Loucy (cell line): Measurements from ENCODE around the gene OSBPL8.

Source experiments
- H2AFZ ChIP-seq: fragments of 200-600 bp; sonication (generic); 2 replicates; pipeline ENCODE4 v1.6.0; 2016; ENCODE audit warnings: antibody characterized with exemption, mild to moderate bottlenecking, low read length, moderate library complexity
- H3F3A ChIP-seq: fragments of 200-600 bp; 2 replicates; pipeline ENCODE4 v1.6.0; 2016; ENCODE audit warnings: antibody characterized with exemption, low read depth, mild to moderate bottlenecking
- H3K27me3 ChIP-seq: fragments of 200-600 bp; sonication (generic); 2 replicates; pipeline ENCODE4 v1.6.1; 2014; ENCODE audit warnings: low read length, mild to moderate bottlenecking; ENCODE audit not compliant: insufficient read depth, poor library complexity, severe bottlenecking
- H3K36me3 ChIP-seq: fragments of 200-600 bp; sonication (generic); 2 replicates; pipeline ENCODE4 v1.6.1; 2016; ENCODE audit warnings: low read length; ENCODE audit not compliant: insufficient read depth
- H3K4me1 ChIP-seq: fragments of 200-600 bp; sonication (generic); 2 replicates; pipeline ENCODE4 v1.5.1; 2014; ENCODE audit warnings: low read length, mild to moderate bottlenecking; ENCODE audit not compliant: insufficient read depth, poor library complexity, severe bottlenecking
- H3K4me2 ChIP-seq: fragments of 200-600 bp; sonication (generic); 2 replicates; pipeline ENCODE4 v1.6.0; 2014; ENCODE audit warnings: antibody characterized with exemption, low read length, low read depth, mild to moderate bottlenecking; ENCODE audit not compliant: poor library complexity, severe bottlenecking
- H3K4me3 ChIP-seq: fragments of 200-600 bp; sonication (generic); 2 replicates; pipeline ENCODE4 v1.5.1; 2014; ENCODE audit warnings: low read length, mild to moderate bottlenecking, mixed read lengths; ENCODE audit not compliant: poor library complexity, severe bottlenecking
- H3K79me2 ChIP-seq: fragments of 200-600 bp; sonication (generic); 2 replicates; pipeline ENCODE4 v1.6.1; 2014; ENCODE audit warnings: low read length; ENCODE audit not compliant: insufficient read depth
- H3K9ac ChIP-seq: fragments of 200-600 bp; sonication (generic); 2 replicates; pipeline ENCODE4 v1.6.0; 2014; ENCODE audit warnings: mild to moderate bottlenecking, low read depth, low read length, moderate library complexity; ENCODE audit not compliant: poor library complexity, severe bottlenecking
- H3K9me2 ChIP-seq: fragments of 200-600 bp; sonication (generic); replicated peaks from 2 replicates; pipeline ENCODE4 v1.6.1; 2016; ENCODE audit warnings: low read depth, low read length, mixed read lengths
- H3K9me3 ChIP-seq: fragments of 200-600 bp; sonication (generic); 2 replicates; pipeline ENCODE4 v1.6.1; 2014; ENCODE audit warnings: mild to moderate bottlenecking, antibody characterized with exemption, low read length, low read depth; ENCODE audit not compliant: insufficient read depth
- H4K20me1 ChIP-seq: fragments of 200-600 bp; sonication (generic); 2 replicates; pipeline ENCODE4 v1.6.0; 2014; ENCODE audit warnings: antibody characterized with exemption, low read length, mild to moderate bottlenecking; ENCODE audit not compliant: insufficient read depth, poor library complexity, severe bottlenecking
- CTCF ChIP-seq: fragments of 200-600 bp; sonication (generic); conservative IDR thresholded peaks from 2 replicates; pipeline ENCODE4 v1.5.1; 2014; ENCODE audit warnings: mild to moderate bottlenecking, antibody characterized with exemption, low read length
- EZH2phosphoT487 ChIP-seq: fragments of 200-600 bp; IDR thresholded peaks from 2 replicates; pipeline ENCODE4 v1.6.1; 2018; ENCODE audit warnings: antibody characterized with exemption, mild to moderate bottlenecking, moderate library complexity, borderline replicate concordance

The OSBPL8 gene

GRCh38 chr12:76543813-76544347, 15.7 kb downstream of the OSBPL8 start:
- Histone ChIP-seq H3K4me2 (no peak overlapping the region), H3F3A (no peaks in the 10 kb centered on the region), H4K20me1 (peaks cover 58% of the 10 kb centered on the region), H3K9me3 (no peaks in the 10 kb centered on the region), H3K9me2 (no peaks in the 10 kb centered on the region), H3K27me3 (no peaks in the 10 kb centered on the region), H3K9ac (no peak overlapping the region), H3K79me2 (peaks cover 93% of the 10 kb centered on the region), H2AFZ (no peak overlapping the region), H3K4me3 (no peak overlapping the region), H3K36me3 (no peaks in the 10 kb centered on the region), H3K4me1 (peaks cover 15% of the 10 kb centered on the region)
- TF ChIP-seq CTCF (no peak), EZH2phosphoT487 (no peak)

- Histone ChIP-seq H3K79me2 (peaks cover 93% of the 10 kb centered on the region), H3K4me1 (peaks cover 15% of the 10 kb centered on the region), H4K20me1 (peaks cover 48% of the 10 kb centered on the region)
Observed at GRCh38 chr12:76542908-76543307, 16.7 kb downstream of the OSBPL8 start.

GRCh38 chr12:76539727-76540126, 19.8 kb downstream of the OSBPL8 start:
- 0 out of 2 replicates have a peak, but pooled peaks cover 3% of the 10 kb centered on the region for H3K9me3 ChIP-seq
- no peak overlapping the region for H2AFZ ChIP-seq
- H3K4me2 ChIP-seq: no peak overlapping the region
- H3K36me3 ChIP-seq: peaks cover 7% of the 10 kb centered on the region
- no peaks in the 10 kb centered on the region for H3K27me3 ChIP-seq
- peaks cover 5% of the 10 kb centered on the region for H3K4me1 ChIP-seq
- H3K79me2 ChIP-seq: peaks cover 91% of the 10 kb centered on the region
- H3K9me2 ChIP-seq: no peaks in the 10 kb centered on the region
- peaks cover 26% of the 10 kb centered on the region for H4K20me1 ChIP-seq
- TF ChIP-seq EZH2phosphoT487: no peak
- TF ChIP-seq CTCF: no peak
- H3K9ac ChIP-seq: no peak overlapping the region
- H3F3A ChIP-seq: no peaks in the 10 kb centered on the region
- no peak overlapping the region for H3K4me3 ChIP-seq

More at GRCh38 chr12:76542908-76543307, 16.7 kb downstream of the OSBPL8 start:
- Histone ChIP-seq H3K9ac (no peak overlapping the region), H3K27me3 (no peaks in the 10 kb centered on the region), H3F3A (no peaks in the 10 kb centered on the region), H3K36me3 (no peaks in the 10 kb centered on the region), H2AFZ (no peak overlapping the region), H3K9me2 (no peaks in the 10 kb centered on the region), H3K9me3 (no peaks in the 10 kb centered on the region), H3K4me2 (no peak overlapping the region), H3K4me3 (no peak overlapping the region)
- TF ChIP-seq EZH2phosphoT487 (no peak), CTCF (no peak)
